Stimulated activated CD8-positive, alpha-beta memory T cell treated with anti-CD3 and anti-CD28 coated beads, Interleukin-7, amount 100 ng/mL, for 4 hours (primary cell): Measurements from ENCODE around the gene ITGAV.

ENCODE experiments used
- DNase-seq, 2 donors: peaks; one replicate each; pipeline ENCODE4 v3.0.0-alpha.2; 2020; ENCODE audit warnings: low read depth in 2 of 2

Gene ITGAV

DNA sequence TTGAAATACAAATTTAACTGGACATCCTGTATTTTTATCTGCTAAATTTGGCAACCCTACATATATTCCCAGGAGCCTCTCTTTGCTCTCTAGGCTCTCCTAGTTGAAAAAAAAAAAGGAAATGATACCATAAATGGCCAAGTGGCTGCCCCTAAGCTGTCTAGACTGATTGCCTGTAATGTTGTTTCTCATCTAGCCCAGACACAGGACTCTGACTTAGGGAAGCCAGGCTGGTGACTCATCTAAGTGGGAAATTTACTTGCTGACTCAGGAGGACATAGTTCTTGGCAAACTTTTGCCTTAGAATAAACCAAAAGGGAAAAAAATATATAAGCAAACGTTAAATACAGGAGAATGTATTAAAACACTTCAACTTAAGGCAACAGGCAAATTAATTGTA, 14.6 kb upstream of the ITGAV start:
- no peak for DNase-seq

DNA sequence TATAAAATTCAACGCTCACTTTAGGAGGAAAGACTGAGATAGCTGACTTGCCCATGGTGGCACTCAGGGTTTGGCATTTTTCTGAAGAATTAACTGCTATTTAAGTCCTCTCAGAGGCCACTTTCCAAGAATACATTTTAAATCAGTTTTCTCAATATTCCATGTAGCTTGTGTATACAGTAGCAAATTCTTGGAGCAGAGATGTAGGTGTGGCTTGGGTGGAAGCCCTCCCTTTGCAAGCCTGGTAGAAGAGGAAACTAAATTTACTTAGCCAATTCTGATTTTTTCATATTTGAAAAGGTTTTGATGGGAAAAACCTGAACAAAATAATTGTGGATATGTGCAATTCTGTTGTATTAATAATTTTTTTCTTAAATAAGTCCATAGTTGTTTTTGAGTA, 14.0 kb upstream of the ITGAV start:
- no peak for DNase-seq

DNA sequence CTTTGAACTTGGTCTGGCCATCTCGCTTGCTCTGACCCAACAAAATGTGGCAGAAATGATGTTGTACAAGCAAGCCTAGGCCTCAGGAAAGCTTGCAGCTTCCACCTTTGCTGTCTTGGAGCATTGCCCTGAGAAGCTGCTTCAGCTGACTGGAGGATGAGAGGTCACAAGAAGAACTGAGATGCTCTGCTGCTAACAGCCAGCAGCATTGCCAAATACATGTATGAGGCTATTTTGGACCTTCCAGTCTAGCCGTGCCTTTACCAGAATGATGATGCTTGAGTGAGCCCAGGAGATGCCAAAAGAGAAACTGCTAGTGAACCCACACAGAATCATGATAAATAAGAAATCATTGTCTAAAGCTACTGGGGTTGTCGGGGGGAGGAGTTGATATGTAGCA, 13.2 kb upstream of the ITGAV start:
- DNase-seq = no peak

DNA sequence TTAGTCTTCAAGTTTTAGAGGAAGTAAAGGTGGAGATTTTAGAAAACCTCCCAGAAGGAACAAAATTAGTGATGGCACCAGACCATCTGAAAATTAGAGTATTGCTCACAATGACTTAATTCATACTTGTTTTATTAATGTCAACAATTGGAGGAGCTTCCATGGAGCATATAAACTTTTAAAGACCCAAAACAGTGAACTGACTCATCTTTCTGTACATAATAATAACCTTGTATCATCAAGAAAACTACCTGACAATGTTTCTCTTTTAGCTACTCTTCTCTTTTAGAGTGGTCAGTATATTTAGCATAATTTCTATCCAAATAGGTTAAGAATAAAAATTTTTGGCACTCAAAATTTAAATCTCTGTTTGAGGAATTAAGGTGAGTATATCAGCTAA, 7.2 kb upstream of the ITGAV start:
- DNase-seq = no peak

DNA sequence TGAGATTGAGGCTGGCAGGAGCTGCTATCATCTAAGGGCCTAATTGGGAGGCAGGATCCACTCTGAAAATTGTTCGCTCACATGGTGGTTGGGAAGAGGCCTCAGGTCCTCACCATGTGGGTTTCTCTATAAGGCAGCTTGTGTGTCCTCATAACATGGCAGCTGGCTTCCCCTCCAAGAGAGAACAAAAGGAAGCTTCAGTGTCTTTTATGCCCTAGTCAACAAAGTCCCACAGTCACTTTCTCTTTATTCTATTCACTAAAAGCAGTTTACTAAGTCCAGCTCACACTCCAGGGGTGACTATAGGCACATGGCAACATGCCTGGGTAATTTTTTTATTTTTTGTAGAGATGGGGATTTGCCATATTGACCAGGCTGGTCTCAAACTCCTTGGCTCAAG, 5.8 kb upstream of the ITGAV start:
- no peak for DNase-seq

DNA sequence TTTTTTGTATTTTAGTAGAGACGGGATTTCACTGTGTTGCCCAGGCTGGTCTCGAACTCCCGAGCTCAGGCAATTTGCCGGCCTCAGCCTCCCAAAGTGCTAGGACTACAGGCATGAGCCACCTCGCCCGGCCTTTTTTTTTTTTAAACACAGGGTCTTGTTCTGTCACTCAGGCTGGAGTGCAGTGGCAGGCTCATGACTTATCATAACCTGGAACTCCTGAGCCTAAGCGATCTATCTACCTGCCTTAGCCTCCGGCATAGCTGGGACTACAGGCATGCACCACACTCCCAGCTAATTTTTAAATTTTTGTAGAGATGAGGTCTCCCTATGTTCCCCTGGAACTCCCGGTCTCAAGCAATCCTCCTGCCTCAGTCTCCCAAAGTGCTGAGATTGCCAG, 1.4 kb upstream of the ITGAV start:
- no peak for DNase-seq

DNA sequence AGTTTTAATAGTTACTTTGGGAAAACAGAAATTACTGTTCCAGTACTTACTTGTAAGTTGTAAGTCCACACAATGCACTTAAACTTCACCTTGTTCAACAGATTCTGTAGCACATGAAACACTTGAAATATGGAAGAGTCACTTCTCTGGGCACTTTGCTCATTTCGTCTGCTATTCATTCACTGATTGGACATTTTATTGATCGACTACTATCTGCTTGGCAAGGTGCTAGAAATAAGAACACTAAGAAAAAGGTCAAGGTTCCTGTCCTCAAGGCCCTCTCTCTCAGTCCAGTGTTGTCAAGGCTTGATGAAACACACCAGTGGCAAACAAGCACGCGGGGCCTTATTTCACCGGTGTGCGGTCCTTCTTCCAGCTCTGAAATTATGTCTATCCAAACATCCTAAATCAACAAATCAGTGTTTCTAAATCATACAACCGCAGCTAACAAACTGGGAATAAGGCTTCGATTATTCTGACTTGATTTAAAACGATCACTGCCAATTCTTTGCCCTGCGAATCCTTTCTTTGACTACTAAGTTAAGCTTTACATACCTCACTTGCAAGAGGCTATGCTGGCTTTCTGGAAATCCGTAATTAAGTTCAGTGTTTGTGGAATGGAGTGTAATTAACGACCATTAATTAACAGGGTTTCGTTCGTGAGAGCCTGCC, 780 bp upstream of the ITGAV start:
- no peak for DNase-seq

DNA sequence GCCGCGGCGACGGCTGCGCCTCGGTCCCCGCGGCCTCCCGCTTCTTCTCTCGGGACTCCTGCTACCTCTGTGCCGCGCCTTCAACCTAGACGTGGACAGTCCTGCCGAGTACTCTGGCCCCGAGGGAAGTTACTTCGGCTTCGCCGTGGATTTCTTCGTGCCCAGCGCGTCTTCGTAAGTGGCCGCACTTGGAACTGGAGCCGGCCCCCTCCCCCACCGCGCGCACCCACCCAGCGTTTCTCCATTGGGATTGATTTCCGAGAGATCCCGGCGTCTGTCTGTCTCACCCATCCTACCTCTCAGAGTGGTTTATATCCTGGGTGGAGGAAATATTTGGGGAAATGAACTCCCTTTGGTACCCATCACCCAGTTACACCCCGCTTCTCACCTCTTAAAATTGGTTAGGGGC, 498 bp downstream of the ITGAV start:
- DNase-seq = no peak

DNA sequence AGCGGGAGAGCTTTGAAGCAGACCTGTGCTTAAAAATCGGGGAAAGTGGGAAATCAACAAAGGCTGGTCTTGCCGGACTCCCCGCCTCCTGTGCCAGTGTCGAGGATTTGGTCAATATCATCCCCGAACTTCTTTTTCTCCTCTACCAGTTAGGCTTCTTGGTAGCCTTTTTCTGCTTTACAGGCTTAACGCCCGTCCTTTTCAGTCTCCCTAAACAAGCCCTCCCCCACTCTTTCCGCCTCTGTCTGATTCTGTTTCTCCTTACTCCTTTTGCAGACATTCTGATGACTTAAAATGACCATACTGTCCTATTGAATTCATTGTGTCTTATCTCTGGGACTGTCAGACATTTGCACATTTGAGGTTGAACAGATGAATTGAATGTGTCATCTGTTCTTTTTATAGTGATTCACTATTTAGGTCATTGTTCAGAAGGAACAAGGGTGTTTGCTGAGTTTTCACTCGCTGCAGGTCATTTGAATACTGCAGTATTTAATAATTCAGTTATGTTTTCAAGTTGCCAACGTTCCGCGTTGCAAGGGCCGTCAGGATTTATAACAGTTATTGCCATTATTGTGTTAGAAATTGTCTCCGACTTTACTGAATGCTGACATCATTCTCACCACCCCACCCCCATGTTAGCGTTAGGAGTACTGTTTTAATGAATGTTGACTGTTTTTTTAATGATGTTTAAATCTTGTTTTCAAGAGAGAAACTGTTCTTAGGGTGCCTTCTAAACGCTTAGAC, 1.1 kb downstream of the ITGAV start:
- DNase-seq = no peak

DNA sequence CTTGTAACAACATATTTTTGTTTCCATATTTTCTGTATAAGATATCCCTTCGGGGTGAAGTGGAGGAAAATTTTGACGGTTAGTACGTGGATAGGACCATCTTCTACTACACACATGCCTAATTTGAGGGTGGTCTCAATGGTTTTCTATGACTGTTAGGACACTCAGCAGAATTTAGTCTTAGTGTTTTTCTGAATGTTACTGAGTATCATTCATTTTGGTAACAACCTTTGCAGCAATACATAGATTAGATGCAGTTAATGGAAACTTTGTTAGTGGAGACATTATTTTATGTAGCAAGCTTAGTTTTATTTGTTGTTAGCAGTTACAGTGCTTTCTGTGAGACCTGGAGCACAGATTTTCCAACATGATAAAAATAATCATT, 1.6 kb downstream of the ITGAV start:
- DNase-seq = no peak

DNA sequence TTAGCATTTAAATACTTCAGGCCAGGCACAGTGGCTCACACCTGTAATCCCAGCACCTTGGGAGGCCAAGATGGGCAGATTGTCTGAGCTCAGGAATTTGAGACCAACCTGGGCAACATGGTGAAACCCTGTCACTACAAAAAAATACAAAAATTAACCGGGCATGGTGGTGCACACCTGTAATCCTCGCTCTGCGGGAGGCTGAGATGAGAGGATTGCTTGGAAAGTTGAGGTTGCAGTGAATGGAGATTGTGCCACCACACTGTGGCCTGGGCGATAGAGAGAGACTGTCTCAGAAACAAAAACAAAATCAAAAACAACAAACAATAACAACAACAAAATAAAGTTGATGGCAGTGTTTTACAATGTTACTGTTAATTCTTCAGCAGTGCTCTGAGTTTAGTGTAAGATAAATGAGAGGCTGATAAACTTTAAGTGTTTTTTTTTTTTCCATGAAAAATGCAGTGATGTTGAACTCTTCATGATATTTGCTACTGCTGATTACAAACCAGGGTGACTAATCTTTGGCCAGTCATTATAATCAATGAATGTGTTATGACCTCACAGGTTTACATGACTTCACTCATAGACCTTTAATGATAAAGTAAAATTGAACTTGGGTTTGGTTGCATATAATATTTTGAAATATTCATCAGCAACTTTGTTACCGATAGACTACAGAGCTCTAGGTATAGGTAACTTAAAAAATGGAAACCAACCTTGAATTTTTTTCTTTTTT, 2.5 kb downstream of the ITGAV start:
- no peak for DNase-seq

DNA sequence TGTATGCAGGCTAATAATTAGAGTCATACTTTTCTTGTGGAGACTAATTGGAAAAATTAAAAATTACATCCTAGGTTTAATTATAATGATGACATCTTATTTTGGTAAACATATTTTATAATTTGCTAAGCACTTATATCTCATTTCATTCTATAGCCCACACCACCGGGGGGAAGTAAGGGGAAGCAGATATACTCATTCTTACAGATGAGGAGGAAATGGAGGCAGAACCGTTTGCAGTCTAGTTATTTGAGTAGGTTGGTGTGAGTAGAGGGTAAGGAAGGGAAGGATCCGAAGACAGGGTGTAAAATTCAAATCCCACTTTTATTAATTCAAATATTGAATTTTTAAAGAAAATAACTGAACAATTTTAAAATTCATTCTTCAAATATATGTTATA, 3.7 kb downstream of the ITGAV start:
- no peak for DNase-seq

DNA sequence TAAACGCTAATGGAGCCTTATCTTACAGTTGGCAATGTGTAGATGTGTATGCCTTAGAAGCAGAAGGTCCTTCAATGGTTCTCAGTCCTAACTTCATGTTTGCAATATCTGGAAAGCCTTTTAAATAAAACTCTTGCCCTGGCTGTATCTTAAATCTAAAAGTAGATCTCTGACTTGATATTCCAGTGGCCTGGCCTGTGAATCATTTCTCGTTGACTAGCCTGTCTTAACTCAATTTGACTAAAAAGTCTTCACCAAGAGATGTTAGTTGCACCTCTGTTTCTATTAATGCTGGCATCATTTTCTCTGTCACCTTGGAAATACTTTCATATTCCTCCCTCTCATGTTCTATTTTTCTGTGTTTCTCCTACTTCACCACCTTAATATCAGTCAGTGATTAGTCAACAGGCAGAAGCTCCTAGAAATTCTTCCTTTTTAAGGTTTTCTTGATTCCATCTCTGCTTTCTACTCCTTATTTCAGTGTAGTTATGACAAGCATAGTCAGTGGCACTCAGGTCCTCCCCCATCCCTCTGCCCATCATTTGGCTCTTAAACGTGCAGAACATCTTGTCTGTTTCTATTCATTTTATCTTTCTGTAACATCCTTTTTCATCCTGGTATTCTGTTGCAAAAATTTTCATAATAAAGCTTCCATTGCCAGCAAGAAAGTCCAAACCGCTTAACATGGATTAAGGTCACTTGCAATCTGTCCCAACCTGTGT, 4.3 kb downstream of the ITGAV start:
- DNase-seq = no peak

DNA sequence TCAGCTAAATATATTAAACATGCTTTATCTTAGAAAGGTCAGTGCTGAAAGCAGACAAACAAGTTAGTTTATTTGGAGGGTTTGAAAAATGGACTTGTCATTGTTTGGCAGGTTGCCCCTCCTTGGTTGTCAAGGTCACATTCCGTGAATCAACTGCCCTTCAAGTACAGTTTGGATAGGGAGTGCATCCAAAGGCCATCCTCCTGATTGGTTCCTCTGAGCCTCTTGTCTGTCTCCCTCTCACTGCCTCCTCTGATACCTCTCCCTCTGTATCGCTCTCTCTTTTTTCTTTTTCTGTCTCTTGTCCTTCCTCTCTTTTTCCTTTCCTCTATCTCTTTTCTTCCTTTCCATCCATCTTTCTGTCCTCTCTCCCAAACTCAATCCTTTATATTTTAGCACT, 5.4 kb downstream of the ITGAV start:
- DNase-seq = no peak

DNA sequence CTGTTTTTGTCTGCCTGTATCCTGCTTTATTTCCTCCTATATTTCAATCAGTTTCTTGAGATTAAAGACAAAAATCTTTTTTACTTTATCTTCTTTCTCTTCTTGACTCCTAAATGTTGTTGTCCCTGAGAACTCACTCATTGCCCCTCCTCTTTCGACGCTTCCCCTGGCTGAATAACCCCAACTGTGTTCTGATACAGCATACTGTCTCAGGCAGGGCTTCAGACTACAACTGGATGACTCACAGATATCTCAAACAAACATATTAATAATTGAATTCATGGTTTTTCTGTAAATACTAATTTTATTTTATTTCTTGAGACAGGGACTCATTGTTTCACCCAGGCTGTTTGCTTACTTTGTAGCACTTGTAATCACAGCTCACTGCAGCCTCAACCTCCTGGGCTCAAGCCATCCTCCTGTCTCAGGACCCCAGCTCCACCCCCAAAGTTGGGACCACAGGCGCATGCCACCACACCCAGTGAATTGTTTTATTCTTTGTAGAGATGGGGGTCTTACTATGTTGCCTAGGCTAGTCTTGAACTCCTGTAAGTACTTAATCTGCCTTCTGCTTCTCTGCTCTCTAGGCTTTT, 9.4 kb downstream of the ITGAV start:
- no peak for DNase-seq

DNA sequence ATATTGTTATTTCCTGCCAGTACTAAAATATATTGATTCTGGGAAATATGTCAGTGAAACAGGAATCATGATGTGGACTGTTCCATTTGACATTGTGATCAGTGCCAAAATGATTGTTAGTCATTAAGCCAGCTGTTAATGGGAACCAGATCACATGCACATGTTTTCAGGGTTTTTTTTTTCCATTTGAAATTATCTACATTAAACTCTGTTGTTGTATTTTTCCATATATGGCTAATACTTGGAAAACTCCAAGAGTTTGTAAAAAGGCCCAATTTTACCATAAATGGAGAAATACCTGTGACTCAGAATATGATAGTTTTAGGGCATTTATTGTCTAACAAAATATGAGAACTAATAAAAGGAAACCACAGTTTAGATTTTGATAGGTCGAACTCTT, 13.4 kb downstream of the ITGAV start:
- no peak for DNase-seq

DNA sequence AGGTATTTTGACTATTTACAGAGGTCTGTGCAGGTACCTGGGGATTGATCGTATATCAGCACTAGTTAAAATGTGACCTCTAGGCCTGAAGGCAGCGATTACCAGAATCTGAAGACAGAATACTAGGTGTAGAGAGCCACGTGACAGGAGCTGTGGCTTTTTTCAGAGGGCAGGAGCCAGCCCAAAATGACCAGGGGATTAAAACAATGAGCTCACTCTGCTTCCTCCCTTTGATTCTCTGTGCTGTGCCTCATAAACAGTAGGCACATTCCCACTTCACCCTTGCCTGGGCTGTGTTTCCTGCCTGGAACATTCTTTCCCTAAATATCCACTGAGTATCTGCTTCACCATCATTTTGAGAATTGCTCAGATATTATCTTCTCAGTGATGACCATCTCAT, 15.2 kb downstream of the ITGAV start:
- no peak for DNase-seq

DNA sequence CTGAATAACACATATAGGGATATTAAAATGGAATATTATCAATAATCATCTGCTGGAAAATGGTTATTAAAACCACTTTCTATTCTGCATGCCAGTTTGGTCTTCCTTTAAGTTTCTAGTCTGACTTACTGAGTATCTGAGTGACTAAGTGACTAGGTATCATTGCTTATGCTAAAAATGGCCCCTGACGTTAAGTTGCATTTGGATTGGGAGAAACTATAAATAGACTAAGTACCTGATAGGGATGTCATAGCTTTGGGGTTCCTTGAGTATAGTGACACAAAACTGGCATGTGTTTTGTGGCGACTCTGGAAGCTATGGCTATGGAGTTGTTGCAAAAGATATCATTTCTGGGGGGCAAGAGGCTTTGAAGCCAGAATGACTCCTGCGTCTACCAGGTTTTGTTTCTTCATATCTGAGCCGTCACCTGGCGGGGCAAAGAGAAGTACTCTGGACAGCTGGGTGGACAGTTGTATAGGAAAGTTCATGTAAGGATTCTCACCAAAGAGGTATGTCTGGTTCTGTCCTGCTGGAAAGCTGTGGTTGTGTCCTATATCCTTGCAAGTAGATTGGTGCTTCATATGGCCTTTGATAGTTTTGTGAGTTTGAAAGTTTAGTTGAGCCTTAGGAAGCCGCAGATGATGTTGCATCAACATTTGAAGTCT, 17.9 kb downstream of the ITGAV start:
- no peak for DNase-seq

DNA sequence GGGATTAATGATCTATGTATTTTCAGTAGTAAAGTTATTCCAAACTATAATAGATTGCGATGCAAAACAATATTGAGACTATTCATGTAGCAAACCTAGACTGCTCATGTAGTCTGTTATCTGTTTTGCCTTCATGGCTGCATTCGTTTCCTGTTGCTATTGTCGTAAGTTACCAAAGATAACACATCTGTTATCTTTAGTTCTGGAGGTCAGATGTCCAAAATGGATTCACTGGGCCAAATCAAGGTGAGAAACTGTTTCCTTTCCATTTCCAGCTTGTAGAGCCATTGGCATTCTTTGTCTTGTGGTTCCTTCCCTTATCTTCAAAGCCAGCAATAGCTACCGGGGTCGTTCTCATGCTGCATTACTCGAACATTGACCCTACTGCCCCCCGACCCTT, 20.9 kb downstream of the ITGAV start:
- DNase-seq = no peak

DNA sequence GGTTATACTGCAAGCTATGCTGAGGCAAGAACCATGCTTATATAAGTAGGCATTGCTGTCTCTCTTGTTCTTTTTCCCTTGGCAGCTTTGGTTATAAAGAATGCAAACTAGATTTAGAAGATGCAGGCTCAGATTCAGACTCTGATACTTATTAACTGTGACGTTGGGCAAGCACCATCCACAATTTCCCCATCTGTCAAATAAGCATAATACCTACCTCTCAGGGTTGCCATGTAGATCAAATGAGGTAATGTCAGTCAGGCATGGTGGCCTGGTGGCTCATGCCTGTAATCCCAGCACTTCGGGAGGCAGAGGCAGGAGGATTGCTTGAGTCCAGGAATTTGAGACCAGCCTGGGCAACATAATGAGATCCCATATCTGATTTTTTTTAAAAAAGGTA, 21.7 kb downstream of the ITGAV start:
- DNase-seq = no peak

DNA sequence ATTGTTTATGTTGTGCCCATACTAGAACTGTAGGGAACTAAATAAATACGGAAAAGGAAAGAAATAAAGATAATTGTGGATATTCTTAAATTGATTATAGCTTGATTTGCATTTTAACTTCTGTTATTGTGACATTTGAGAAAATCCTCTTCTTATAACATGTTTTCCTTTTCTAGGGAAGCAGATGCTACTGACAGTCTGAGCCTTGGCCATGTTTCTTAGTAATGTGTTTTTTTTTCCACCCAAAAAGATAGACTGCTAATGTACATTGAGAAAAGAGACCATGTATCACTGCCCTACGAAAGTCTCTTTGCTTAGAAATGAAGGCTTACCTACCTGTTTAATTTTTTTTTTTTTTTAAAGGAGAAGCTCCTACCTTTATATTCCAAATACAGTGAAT, 22.2 kb downstream of the ITGAV start:
- DNase-seq = no peak
